DMS53 treated with DMSO at 0.1 percent for 48 hours (cell line): ENCODE data around the gene MYMX.
"Not testable (repeated sequence)": the region's sequence is repeated elsewhere in the genome, so short reads cannot be mapped to it uniquely, and the experiment has no call there.

Source experiments
- DNase-seq: peaks from one replicate; lab custom pipeline; 2025; ENCODE audit not compliant: unreplicated experiment; lab: John Stamatoyannopoulos, UW

MYMX gene

GRCh38 chr6:44185953-44186634, 30.6 kb upstream of the MYMX start:
- DNase-seq, result no peak

GRCh38 chr6:44186635-44187025, 30.1 kb upstream of the MYMX start:
- no peak for DNase-seq

- no peak for DNase-seq
Measured at GRCh38 chr6:44188819-44189218, 27.9 kb upstream of the MYMX start.

- DNase-seq, result no peak
Measured at GRCh38 chr6:44189257-44189656, 27.5 kb upstream of the MYMX start.

GRCh38 chr6:44190715-44191114, 26.0 kb upstream of the MYMX start:
- no peak for DNase-seq

GRCh38 chr6:44192428-44193041, 24.2 kb upstream of the MYMX start:
- no peak for DNase-seq

- DNase-seq, result no peak
Measured at GRCh38 chr6:44193307-44193910, 23.3 kb upstream of the MYMX start.

- DNase-seq, result no peak
Measured at GRCh38 chr6:44194326-44194725, 22.4 kb upstream of the MYMX start.

GRCh38 chr6:44196351-44196750, 20.4 kb upstream of the MYMX start:
- not testable (repeated sequence) for DNase-seq

- no peak for DNase-seq
Measured at GRCh38 chr6:44198684-44199083, 18.0 kb upstream of the MYMX start.

GRCh38 chr6:44199883-44200282, 16.8 kb upstream of the MYMX start:
- DNase-seq, result no peak

- no peak for DNase-seq
Measured at GRCh38 chr6:44201200-44201599, 15.5 kb upstream of the MYMX start.

GRCh38 chr6:44201638-44202303, 15.0 kb upstream of the MYMX start:
- no peak for DNase-seq

- no peak for DNase-seq
Measured at GRCh38 chr6:44202332-44202971, 14.3 kb upstream of the MYMX start.

GRCh38 chr6:44202972-44203750, 13.6 kb upstream of the MYMX start:
- DNase-seq, result no peak

GRCh38 chr6:44203955-44204354, 12.8 kb upstream of the MYMX start:
- DNase-seq, result no peak

- DNase-seq, result no peak
Measured at GRCh38 chr6:44207966-44208365, 8.8 kb upstream of the MYMX start.

- DNase-seq, result no peak
Measured at GRCh38 chr6:44211284-44211683, 5.4 kb upstream of the MYMX start.

- DNase-seq, result no peak
Measured at GRCh38 chr6:44214307-44214706, 2.4 kb upstream of the MYMX start.

- no peak for DNase-seq
Measured at GRCh38 chr6:44217332-44218143, 812 bp downstream of the MYMX start.
